Prostate gland (tissue), 2 donors: ENCODE data around the gene LAMA2. TPM values are rescaled to one million over a fixed set of nuclear protein-coding genes. Genes with fewer than 3 reads are reported as not detected.

Source experiments
- DNase-seq: peaks from one replicate; pipeline ENCODE4 v3.0.0-alpha.2; 2019; ENCODE audit warnings: low spot score
- H3K27ac ChIP-seq, 2 donors: fragments of 200-600 bp; sonication (generic); 2 replicates each; pipeline ENCODE4 v1.5.1; 2017 to 2019
- H3K27me3 ChIP-seq: fragments of 200-600 bp; sonication (generic); replicated peaks from 2 replicates; pipeline ENCODE4 v1.5.1; 2019; ENCODE audit not compliant: insufficient read depth
- H3K36me3 ChIP-seq, 2 donors: fragments of 200-600 bp; sonication (generic); 1 replicate in 1 of 2; 2 replicates in 1 of 2; pipeline versions ENCODE4 v1.5.1 to v1.8.1; 2017 to 2019
- H3K4me1 ChIP-seq: fragments of 200-600 bp; sonication (generic); replicated peaks from 2 replicates; pipeline ENCODE4 v1.5.1; 2019
- H3K4me3 ChIP-seq, 2 donors: fragments of 200-600 bp; sonication (generic); 2 replicates each; pipeline ENCODE4 v1.5.1; 2017 to 2019
- H3K9me3 ChIP-seq: fragments of 200-600 bp; sonication (generic); 2 replicates; pipeline ENCODE4 v1.5.1; 2017
- POLR2A ChIP-seq: fragments of 450-650 bp; IDR thresholded peaks from one replicate; pipeline ENCODE4 v1.6.1; 2016; ENCODE audit warnings: antibody characterized with exemption, mild to moderate bottlenecking
- POLR2AphosphoS5 ChIP-seq: sonication (generic); formaldehyde crosslinking; IDR thresholded peaks from one replicate; pipeline ENCODE4 v1.6.1; 2017; ENCODE audit warnings: antibody characterized with exemption
- WGBS: methylation state at CpG from one replicate; pipeline ENCODE4 v1.1.5; 2018; 5-methylcytosine and 5-hydroxymethylcytosine counted together
- intact Hi-C: fragments of 100-400 bp; cut with DNase I; formaldehyde crosslinking; loops from one replicate; pipeline ENCODE4 v1.14.2; 2022
- total RNA-seq, 2 donors: library from RNA; depleted of rRNA; stranded (reverse); fragments of >200 nt; gene quantifications; one replicate each; pipeline ENCODE4 v1.1.0, GENCODE V29; 2016
- TF ChIP-seq, protein P1 (sequence below), 4 experiments: fragments of 200-600 bp in 2 of 4; fragments of 450-650 bp in 2 of 4; sonication (generic) in 2 of 4; IDR thresholded peaks; 1 replicate in 3 of 4; 2 replicates in 1 of 4; pipeline ENCODE4 v1.5.1; 2016 to 2019; ENCODE audit warnings: antibody characterized with exemption in 4 of 4, mild to moderate bottlenecking in 2 of 4, moderate library complexity in 2 of 4

LAMA2 gene
- total RNA-seq, 2 donors from 2014 or later, result 10.1 to 89.1 TPM

DNA sequence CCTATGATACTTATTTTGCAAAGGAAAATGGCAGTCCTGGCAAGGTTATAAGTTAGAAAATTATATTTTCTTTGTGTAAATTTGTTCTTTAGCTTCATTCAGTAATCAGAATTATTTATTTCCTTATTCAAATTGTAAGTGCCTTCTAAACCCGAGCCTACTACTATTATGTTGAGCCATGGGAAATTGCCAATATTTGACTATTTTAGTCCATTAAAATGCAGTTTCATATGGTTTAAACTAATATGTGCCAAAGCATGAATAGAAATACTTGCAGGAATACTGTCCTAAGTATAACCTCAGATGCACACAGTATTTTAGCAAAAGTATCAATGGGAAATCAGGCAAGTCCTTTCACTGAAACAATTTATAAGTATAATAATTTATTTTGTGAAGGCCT is 228.4 kb downstream of the LAMA2 start:
- TF ChIP-seq POLR2A (no peak), POLR2AphosphoS5 (no peak)
- TF ChIP-seq, protein P1, sequence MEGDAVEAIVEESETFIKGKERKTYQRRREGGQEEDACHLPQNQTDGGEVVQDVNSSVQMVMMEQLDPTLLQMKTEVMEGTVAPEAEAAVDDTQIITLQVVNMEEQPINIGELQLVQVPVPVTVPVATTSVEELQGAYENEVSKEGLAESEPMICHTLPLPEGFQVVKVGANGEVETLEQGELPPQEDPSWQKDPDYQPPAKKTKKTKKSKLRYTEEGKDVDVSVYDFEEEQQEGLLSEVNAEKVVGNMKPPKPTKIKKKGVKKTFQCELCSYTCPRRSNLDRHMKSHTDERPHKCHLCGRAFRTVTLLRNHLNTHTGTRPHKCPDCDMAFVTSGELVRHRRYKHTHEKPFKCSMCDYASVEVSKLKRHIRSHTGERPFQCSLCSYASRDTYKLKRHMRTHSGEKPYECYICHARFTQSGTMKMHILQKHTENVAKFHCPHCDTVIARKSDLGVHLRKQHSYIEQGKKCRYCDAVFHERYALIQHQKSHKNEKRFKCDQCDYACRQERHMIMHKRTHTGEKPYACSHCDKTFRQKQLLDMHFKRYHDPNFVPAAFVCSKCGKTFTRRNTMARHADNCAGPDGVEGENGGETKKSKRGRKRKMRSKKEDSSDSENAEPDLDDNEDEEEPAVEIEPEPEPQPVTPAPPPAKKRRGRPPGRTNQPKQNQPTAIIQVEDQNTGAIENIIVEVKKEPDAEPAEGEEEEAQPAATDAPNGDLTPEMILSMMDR (IDR thresholded peaks at IDR 0.05), result no peak
- no peaks in the 10 kb centered on the region for H3K9me3 ChIP-seq
- H3K4me3 ChIP-seq, result no peak overlapping the region
- no peak overlapping the region for H3K27ac ChIP-seq
- no peaks in the 10 kb centered on the region for H3K27me3 ChIP-seq
- H3K4me1 ChIP-seq, result no peaks in the 10 kb centered on the region
- DNase-seq, result no peak
- intact Hi-C loops, result no loop called here
- WGBS, result 77% methylated on average over 1 of the region's 1 CpG
- H3K36me3 ChIP-seq, result no peaks in the 10 kb centered on the region

DNA sequence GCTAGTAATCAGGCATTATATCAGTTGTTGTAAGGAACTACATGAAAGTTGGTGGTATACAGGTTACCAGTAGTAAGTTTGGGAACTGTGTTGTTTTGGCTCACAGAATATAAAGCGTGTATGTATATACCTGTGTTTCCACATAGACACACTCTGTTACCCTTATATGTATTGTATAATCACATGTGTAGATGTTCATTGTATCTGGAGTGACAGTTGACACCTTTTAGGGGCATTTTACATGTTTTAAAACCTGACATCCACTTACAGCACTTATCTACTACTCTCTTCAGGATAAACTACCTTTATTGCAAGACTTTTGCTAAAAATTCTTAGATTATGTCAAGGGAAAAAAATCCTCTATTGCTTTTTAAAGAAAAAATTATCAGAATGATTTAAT is 228.9 kb downstream of the LAMA2 start:
- Histone ChIP-seq H3K36me3 (no peaks in the 10 kb centered on the region), H3K9me3 (no peaks in the 10 kb centered on the region), H3K27me3 (no peaks in the 10 kb centered on the region), H3K27ac (no peak overlapping the region), H3K4me3 (no peak overlapping the region), H3K4me1 (no peaks in the 10 kb centered on the region)
- intact Hi-C loops, result no loop called here
- no peak for DNase-seq
- TF ChIP-seq POLR2AphosphoS5, result no peak
- TF ChIP-seq, protein P1 (IDR thresholded peaks at IDR 0.05), result no peak
- TF ChIP-seq POLR2A, result no peak
- 100% methylated on average over 1 of the region's 1 CpG for WGBS

DNA sequence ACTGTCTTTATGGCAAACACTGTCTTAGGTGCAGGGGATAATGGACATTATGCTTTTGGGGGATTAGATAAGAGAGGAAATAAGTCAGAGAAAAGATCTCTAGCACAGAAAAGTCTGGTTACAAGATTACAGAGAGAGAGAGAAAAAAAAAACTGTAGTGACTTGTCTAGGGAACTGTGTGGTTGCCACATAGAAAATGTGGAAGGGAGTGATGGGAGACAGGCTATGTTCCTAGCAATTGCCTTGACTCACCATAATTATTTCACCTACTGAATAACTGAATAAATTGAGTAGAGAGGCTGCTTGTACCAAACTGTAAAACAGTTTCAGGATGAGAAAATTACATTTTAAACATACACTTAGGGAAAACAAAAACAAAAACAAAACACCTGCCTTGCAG is 229.7 kb downstream of the LAMA2 start:
- H3K27ac ChIP-seq, result no peak overlapping the region
- intact Hi-C loops, result no loop called here
- H3K4me1 ChIP-seq, result no peaks in the 10 kb centered on the region
- no peaks in the 10 kb centered on the region for H3K9me3 ChIP-seq
- H3K4me3 ChIP-seq, result no peak overlapping the region
- no peaks in the 10 kb centered on the region for H3K36me3 ChIP-seq
- no peak for DNase-seq
- H3K27me3 ChIP-seq, result no peaks in the 10 kb centered on the region
- TF ChIP-seq, protein P1 (IDR thresholded peaks at IDR 0.05), result no peak
- TF ChIP-seq POLR2AphosphoS5 (no peak), POLR2A (no peak)

GRCh38 chr6:129113637-129114036 is 230.7 kb downstream of the LAMA2 start:
- no peaks in the 10 kb centered on the region for H3K4me1 ChIP-seq
- H3K9me3 ChIP-seq, result no peaks in the 10 kb centered on the region
- H3K36me3 ChIP-seq, result no peaks in the 10 kb centered on the region
- H3K27me3 ChIP-seq, result no peaks in the 10 kb centered on the region
- TF ChIP-seq, protein P1 (IDR thresholded peaks at IDR 0.05), result no peak
- TF ChIP-seq POLR2A, result no peak
- TF ChIP-seq POLR2AphosphoS5, result no peak
- H3K4me3 ChIP-seq, result no peak overlapping the region
- DNase-seq, result no peak
- WGBS, result 34% methylated on average over 1 of the region's 1 CpG
- H3K27ac ChIP-seq, result no peak overlapping the region
- intact Hi-C loops, result no loop called here

DNA sequence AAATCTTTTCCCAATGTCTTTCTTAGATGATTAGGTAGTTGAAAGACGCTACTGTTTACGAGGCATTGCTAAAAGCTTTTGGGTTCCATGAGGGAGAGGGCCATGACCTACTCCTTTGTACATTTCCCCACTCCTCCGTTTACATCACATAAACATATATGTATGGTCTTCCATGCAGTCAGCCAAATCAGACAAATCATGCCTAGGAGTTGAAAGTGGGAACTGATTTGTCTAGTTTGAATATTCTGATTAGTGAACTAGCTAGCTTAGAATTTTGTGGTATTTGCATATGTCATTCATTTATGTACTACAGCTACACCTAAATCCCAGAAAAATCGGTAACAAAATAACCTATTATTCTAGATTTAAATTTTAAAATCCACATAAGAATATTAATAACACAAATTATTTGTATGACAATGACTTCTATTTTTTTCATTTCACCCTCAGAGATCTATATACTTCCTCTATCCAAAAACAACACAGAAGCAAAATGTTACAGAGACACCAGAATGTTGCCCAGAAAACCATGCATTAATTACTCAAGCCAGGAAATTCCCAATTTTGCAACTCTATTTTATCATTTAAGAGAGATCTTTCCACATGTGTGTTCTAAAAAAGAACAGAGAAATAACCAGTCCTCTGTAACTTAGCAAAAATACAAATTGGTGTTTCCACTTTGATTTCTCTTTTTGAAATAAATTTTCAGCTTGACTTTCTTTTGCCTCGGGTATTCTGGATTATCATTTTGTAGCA is 231.9 kb downstream of the LAMA2 start:
- no peak for DNase-seq
- no peaks in the 10 kb centered on the region for H3K9me3 ChIP-seq
- WGBS, result 85% methylated on average over 5 of the region's 5 CpGs
- TF ChIP-seq POLR2AphosphoS5, result no peak
- TF ChIP-seq, protein P1 (IDR thresholded peaks at IDR 0.05), result no peak
- no peak for TF ChIP-seq POLR2A
- no peaks in the 10 kb centered on the region for H3K36me3 ChIP-seq
- intact Hi-C loops, result no loop called here
- H3K27ac ChIP-seq, result no peak overlapping the region
- no peaks in the 10 kb centered on the region for H3K4me1 ChIP-seq
- H3K4me3 ChIP-seq, result no peak overlapping the region
- no peaks in the 10 kb centered on the region for H3K27me3 ChIP-seq
